GM18507 (cell line): ENCODE measurements around the gene PATL2.
A peak's percentile ranks its signal among the peaks of the same experiment; 100 is the strongest.
"Not testable (repeated sequence)": the region's sequence is repeated elsewhere in the genome, so short reads cannot be mapped to it uniquely, and the experiment has no call there.

Experiments used
- DNase-seq: peaks from one replicate; pipeline ENCODE4 v3.0.0; 2011; ENCODE audit warnings: low read depth; ENCODE audit not compliant: insufficient read length; ENCODE audit errors: extremely low spot score
- FAIRE-seq: peaks from 2 replicates; lab custom pipeline; 2011; peaks lifted over from hg19 to GRCh38; lab: Jason Lieb, UNC

The PATL2 gene

DNA sequence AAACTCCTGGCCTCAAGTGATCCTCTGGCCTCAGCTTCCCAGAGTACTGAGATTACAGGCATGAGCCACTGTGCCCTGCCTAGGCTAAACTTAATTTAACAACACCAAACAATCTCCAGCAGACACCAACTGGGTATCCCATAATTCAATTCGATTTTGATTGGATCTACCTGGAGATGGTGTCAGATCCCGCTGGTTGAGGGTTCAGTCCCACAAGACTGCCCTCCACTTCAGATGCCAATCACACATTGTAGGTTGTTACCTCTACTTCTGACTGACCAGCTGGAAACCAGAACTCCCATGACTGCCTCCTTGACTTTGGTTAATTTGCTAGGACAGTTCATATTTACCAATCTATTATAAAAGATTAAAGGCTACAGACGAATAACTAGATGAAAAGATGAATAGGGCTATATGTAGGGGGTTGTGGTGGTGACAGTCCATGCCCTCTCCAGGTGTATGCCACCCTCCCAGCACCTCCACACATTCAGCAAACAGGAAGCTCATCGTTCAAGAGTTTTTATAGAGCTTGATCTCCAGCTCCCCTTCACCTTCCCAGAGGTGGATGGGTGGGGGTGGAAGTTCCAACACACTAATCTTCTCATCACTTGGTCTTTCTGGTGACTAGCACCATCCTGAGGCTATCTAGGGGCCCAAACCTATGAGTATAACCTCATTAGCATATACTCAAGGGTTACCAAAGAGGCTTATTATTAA lies 9.5 kb upstream of the PATL2 start:
- DNase-seq (no peak), FAIRE-seq (peak; percentile 24)

DNA sequence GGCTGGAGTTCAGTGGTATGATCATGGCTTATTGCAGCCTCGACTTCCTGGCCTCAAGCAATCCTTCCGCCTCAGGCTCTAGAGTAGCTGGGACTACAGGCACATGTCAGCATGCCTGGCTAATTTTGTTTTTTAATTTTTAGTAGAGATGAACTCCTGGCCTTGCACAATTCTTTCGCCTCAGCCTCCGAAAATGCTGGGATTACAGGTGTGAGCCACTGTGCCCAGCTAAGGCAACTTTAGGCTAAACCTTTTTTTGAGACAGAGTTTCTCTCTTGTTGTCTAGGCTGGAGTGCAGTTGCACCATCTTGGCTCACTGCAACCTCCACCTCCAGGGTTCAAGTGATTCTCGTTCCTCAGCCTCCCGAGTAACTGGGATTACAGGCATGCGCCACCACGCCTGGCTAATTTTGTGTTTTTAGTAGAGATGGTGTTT lies 8.9 kb upstream of the PATL2 start:
- DNase-seq, FAIRE-seq: not testable (repeated sequence)

DNA sequence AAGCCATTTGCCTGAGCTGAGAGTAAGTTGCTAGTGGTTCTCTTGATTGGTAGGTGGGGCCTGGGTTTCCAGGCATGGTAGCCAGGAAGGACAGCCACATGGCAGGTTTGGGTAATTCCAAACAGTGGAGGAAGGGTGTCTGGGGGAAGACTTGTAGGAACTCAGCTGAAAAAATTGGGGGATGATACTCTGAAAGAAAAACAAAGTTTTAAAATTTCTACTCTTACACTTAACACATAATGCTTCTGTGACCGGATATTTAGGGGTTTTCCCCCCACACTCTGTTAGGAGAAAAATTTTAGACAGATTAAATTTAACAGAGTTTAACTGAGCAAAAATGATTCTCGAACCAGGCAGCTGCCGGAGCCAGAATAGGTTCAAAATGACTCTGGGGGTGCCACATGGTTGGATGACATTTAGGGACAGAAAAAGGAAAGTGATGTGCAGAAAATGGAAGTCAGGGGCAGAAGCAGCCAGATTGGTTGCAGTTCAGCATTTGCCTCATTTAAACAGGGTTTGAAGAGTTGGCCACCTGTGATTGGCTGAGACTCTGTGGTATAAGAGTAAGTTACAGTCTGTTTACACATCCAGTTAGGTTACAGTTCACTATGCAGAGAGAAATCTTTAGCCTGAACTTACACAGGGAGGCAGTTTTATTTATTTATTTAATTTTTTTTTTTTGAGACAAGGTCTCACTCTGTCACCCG lies 8.3 kb upstream of the PATL2 start:
- no peak for DNase-seq
- FAIRE-seq = peak; percentile 94

DNA sequence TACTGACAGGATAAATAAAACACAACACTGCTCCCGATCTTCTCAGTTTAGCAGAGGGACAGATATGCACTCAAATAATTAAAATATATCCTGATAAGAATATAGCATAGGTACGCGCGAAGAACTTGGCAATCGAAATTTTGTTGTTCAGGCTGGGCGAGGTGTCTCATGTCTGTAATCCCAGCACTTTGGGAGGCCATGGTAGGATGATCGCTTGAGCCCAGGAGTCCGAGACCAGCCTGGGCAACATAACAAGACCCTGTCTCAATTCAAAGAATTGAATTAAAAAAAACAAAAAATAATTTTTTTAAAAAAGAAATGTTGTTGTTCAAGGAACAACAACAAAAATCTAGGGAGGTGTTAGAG lies 7.8 kb upstream of the PATL2 start:
- no peak for FAIRE-seq

DNA sequence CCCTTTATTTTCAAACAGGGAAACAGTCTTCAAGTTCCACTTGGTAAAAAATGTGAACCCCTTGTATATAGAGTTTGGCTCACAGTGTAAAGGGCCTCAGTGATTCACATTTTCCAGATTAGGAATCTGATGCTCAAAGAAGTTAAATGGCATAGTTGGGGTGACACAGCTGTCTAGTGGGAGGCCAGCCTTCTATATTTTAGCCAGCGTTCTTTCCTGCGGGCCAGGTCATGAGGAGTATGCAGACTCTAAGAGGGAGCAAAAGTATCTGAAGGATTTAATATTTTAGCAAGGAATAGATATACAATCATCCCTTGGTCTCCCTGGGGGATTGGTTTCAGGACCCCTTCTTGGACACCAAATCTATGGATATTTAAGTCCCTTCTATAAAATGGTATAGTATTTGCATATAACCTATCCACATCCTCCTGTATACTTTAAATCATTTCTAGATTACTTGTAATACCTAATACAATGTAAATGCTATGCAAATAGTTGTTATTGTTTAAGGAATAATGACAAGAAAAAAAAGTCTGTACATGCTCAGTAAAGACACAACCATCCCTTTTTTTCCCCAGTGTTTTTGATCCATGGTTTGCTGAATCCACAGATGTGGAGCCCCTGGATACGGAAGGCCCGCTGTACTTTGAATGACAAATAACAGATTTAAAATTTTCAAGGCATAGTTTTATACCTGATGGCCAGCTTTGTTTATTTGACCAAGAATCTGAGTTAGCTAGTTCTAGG lies 7.2 kb upstream of the PATL2 start:
- FAIRE-seq = no peak
- no peak for DNase-seq

More for the DNA sequence above, 7.8 kb upstream of the PATL2 start:
- DNase-seq = no peak

DNA sequence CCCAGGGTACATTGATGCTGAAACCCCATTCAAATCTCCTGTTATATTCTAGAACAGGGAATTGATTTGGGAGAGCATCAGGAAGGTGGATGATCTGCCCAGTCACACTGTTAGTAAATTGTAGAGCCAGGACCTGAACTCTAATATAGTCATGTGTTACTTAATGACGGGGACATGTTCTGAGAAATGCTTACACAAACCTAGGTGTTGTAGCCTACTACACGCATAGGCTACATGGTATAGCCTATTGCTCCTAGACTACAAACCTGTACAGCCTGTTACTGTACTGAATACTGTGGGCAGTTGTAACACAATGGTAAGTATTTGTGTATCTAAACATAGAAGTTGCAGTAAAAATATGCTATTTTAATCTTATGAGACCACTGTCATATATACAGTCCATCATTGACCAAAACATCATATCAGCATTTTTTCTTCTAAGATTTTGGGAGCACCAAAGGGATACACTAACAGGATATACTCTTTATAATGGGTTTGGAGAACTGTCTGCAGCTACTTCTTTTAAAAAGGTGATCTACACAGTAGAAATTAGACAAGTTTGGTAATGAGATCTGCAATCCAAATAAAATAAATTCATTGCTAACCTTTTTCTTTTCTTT lies 6.0 kb upstream of the PATL2 start:
- FAIRE-seq = no peak
- no peak for DNase-seq

DNA sequence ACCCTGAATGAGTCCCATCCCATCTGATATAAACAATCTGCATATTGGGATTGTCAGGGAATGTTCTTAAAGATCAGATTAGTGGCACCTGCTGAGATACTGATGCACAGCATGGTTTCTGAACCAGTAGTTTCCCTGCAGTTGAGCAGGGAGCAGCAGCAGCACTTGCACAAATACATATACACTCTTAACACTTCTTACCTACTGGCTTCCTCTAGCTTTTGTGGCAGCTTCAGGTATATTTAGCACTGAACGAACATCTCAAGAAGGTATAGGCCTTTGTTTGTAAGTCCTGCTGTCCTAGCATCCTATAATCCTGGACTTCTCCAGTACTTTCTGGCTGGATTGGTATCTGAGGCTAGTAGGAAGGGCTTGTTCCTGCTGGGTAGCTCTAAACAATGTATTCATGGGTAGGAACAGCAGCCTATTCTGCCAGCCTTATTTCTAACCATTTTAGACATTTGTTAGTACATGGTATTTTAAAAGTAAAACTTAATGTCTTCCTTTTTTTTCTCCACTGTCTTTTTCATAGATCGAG lies 4.7 kb upstream of the PATL2 start:
- FAIRE-seq (no peak), DNase-seq (no peak)

DNA sequence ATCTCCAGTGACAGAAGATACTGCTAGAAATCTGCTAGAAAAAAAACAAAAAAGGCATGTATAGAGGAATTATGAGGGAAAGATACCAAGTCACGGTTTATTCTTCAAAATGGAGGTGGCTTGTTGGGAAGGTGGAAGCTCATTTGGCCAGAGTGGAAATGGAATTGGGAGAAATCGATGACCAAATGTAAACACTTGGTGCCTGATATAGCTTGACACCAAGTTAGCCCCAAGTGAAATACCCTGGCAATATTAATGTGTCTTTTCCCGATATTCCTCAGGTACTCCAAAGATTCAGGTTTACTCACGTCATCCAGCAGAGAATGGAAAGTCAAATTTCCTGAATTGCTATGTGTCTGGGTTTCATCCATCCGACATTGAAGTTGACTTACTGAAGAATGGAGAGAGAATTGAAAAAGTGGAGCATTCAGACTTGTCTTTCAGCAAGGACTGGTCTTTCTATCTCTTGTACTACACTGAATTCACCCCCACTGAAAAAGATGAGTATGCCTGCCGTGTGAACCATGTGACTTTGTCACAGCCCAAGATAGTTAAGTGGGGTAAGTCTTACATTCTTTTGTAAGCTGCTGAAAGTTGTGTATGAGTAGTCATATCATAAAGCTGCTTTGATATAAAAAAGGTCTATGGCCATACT lies 4.1 kb upstream of the PATL2 start:
- DNase-seq (no peak), FAIRE-seq (no peak)

DNA sequence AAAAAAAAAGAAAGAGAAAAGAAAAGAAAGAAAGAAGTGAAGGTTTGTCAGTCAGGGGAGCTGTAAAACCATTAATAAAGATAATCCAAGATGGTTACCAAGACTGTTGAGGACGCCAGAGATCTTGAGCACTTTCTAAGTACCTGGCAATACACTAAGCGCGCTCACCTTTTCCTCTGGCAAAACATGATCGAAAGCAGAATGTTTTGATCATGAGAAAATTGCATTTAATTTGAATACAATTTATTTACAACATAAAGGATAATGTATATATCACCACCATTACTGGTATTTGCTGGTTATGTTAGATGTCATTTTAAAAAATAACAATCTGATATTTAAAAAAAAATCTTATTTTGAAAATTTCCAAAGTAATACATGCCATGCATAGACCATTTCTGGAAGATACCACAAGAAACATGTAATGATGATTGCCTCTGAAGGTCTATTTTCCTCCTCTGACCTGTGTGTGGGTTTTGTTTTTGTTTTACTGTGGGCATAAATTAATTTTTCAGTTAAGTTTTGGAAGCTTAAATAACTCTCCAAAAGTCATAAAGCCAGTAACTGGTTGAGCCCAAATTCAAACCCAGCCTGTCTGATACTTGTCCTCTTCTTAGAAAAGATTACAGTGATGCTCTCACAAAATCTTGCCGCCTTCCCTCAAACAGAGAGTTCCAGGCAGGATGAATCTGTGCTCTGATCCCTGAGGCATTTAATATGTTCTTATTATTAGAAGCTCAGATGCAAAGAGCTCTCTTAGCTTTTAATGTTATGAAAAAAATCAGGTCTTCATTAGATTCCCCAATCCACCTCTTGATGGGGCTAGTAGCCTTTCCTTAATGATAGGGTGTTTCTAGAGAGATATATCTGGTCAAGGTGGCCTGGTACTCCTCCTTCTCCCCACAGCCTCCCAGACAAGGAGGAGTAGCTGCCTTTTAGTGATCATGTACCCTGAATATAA lies 2.2 kb upstream of the PATL2 start:
- no peak for DNase-seq
- peak; percentile 18 for FAIRE-seq

DNA sequence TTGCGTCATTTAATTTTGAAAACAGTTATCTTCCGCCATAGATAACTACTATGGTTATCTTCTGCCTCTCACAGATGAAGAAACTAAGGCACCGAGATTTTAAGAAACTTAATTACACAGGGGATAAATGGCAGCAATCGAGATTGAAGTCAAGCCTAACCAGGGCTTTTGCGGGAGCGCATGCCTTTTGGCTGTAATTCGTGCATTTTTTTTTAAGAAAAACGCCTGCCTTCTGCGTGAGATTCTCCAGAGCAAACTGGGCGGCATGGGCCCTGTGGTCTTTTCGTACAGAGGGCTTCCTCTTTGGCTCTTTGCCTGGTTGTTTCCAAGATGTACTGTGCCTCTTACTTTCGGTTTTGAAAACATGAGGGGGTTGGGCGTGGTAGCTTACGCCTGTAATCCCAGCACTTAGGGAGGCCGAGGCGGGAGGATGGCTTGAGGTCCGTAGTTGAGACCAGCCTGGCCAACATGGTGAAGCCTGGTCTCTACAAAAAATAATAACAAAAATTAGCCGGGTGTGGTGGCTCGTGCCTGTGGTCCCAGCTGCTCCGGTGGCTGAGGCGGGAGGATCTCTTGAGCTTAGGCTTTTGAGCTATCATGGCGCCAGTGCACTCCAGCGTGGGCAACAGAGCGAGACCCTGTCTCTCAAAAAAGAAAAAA lies 1.4 kb upstream of the PATL2 start:
- DNase-seq = no peak
- peak; percentile 79 for FAIRE-seq

DNA sequence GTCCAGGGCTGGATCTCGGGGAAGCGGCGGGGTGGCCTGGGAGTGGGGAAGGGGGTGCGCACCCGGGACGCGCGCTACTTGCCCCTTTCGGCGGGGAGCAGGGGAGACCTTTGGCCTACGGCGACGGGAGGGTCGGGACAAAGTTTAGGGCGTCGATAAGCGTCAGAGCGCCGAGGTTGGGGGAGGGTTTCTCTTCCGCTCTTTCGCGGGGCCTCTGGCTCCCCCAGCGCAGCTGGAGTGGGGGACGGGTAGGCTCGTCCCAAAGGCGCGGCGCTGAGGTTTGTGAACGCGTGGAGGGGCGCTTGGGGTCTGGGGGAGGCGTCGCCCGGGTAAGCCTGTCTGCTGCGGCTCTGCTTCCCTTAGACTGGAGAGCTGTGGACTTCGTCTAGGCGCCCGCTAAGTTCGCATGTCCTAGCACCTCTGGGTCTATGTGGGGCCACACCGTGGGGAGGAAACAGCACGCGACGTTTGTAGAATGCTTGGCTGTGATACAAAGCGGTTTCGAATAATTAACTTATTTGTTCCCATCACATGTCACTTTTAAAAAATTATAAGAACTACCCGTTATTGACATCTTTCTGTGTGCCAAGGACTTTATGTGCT lies 721 bp upstream of the PATL2 start:
- DNase-seq (no peak), FAIRE-seq (no peak)

DNA sequence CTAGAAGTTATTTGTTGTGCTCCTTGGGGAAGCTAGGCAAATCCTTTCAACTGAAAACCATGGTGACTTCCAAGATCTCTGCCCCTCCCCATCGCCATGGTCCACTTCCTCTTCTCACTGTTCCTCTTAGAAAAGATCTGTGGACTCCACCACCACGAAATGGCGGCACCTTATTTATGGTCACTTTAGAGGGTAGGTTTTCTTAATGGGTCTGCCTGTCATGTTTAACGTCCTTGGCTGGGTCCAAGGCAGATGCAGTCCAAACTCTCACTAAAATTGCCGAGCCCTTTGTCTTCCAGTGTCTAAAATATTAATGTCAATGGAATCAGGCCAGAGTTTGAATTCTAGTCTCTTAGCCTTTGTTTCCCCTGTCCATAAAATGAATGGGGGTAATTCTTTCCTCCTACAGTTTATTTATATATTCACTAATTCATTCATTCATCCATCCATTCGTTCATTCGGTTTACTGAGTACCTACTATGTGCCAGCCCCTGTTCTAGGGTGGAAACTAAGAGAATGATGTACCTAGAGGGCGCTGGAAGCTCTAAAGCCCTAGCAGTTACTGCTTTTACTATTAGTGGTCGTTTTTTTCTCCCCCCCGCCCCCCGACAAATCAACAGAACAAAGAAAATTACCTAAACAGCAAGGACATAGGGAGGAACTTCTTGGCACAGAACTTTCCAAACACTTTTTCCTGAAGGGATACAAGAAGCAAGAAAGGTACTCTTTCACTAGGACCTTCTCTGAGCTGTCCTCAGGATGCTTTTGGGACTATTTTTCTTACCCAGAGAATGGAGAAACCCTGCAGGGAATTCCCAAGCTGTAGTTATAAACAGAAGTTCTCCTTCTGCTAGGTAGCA lies 657 bp downstream of the PATL2 start:
- peak; percentile 88 for FAIRE-seq
- no peak for DNase-seq

DNA sequence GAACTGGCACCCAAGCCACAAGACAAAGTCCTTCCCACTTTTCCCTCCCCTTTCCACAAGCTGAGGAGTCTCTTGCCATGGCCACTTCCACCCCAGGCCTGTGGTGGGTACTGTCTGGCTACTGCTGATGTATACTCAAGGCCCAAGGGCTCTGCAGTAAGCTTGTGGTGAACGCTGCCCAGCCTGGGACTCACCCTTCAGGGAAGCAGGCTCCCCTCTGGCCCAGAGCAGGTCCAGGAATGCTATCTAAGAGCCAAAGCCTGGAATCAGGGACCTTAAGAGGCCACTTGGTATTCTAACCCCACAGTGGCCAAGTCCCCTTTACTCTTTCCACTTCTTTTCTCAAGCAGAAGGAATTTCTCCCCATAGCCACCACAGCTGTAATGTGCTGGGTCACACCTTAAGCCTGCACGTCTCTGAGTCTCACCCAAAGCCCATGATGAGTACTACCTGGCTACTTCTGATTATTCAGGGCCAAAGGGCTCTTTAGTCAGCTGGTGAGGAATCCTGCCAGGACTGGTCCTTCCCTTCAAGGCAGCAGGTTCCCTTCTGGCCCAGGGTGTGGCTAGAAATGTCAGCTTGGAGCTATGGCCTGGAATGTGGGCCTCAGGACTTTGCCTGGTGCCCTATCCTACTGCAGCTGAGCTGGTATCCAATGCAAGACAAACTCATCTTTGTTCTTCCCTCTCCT lies 4.0 kb downstream of the PATL2 start:
- FAIRE-seq (no peak), DNase-seq (no peak)

DNA sequence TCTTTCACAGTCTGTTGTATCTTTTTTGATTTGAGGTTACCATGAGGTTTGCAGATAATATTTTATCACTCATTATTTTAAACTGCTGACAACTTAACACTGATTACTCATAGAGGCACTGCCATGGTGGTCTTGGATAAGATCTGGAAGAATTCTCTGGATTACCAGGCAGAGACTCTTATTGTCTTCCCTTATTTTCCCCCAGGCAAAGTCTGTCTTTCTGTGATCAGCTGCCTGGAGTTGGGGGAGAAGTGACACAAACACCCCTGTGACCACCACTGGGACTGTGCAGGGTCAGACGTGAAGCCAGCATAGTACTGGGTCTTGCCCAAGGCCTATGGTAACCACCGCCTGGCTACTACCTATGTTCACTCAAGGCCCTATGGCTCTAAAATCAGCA lies 4.7 kb downstream of the PATL2 start:
- FAIRE-seq (no peak), DNase-seq (no peak)

DNA sequence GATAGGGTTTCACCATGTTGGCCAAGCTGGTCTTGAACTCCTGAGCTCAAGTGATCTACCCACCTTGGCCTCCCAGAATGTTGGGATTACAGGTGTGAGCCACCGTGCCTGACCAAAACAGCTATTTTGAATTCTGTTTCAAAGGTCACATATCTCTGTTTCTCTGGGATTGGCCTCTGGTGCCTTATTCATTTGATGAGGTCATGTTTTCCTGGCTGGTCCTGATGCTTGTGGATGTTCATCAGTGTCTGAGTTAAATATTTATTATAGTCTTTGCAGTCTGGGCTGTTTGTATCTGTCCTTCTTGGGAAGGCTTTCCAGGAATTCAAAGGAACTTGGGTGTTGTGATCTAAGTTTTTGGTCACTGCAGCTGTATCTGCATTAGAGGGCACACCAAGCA lies 5.1 kb downstream of the PATL2 start:
- FAIRE-seq (no peak), DNase-seq (no peak)

DNA sequence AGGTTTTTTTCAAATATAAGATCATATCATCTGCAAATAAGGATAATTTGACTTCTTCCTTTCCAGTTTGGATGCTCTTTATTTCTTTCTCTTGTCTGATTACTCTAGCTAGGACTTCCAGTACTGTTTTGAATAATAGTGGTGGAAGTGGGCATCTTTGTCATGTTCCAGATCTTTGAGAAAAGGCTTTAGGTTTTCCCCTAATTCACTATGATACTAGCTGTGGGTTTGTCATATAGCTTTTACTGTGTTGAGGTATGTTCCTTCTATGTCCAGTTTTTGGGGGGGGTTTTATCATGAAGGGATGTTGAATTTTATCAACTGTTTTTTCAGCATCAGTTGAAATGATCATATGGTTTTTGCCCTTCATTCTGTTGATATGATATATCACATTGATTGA lies 10.4 kb downstream of the PATL2 start:
- not testable (repeated sequence) for DNase-seq, FAIRE-seq
